GM12878 (cell line): ENCODE results near the gene MMP11. TPM values are rescaled to one million over a fixed set of nuclear protein-coding genes. Genes with fewer than 3 reads are reported as not detected.
A peak's percentile ranks its signal among the peaks of the same experiment; 100 is the strongest.

ENCODE experiments used
- ASH2L ChIP-seq: fragments of 300-600, 200-600 bp; sonication (generic); IDR thresholded peaks from 2 replicates; pipeline ENCODE4 v1.6.1; 2017; ENCODE audit warnings: low read depth, mild to moderate bottlenecking, borderline replicate concordance
- ATF3 ChIP-seq: IDR thresholded peaks from 2 replicates; pipeline ENCODE4 v1.6.1; 2011; ENCODE audit warnings: low read depth, mild to moderate bottlenecking, low read length, moderate library complexity, borderline replicate concordance; ENCODE audit errors: extremely low read depth
- CBX3 ChIP-seq: fragments of 200-600 bp; sonication (generic); IDR thresholded peaks from 2 replicates; pipeline ENCODE4 v1.6.1; 2016; ENCODE audit warnings: low read depth, borderline replicate concordance
- EGR1 ChIP-seq, 2 experiments: IDR thresholded peaks; 1 replicate in 1 of 2; 2 replicates in 1 of 2; pipeline ENCODE4 v1.6.1; 2011 to 2012; ENCODE audit warnings: low read depth in 2 of 2, low read length in 2 of 2, borderline replicate concordance in 1 of 2, mild to moderate bottlenecking in 1 of 2, moderate library complexity in 1 of 2
- GATAD2B ChIP-seq: fragments of 450-650 bp; conservative IDR thresholded peaks from 2 replicates; pipeline ENCODE4 v1.6.1; 2017; ENCODE audit warnings: low read depth, mild to moderate bottlenecking, moderate library complexity
- POLR2A ChIP-seq: IDR thresholded peaks from 2 replicates; pipeline ENCODE4 v1.6.1; 2011; ENCODE audit warnings: low read depth, mild to moderate bottlenecking, low read length
- RAD21 ChIP-seq: IDR thresholded peaks from 2 replicates; pipeline ENCODE4 v1.6.1; 2011; ENCODE audit warnings: mild to moderate bottlenecking, low read depth, low read length, moderate library complexity; ENCODE audit not compliant: insufficient read depth
- RBBP5 ChIP-seq: fragments of 200-600 bp; sonication (generic); conservative IDR thresholded peaks from 2 replicates; pipeline ENCODE4 v1.6.1; 2016
- REST ChIP-seq: IDR thresholded peaks from 2 replicates; pipeline ENCODE4 v1.6.1; 2012; ENCODE audit warnings: mild to moderate bottlenecking, low read depth, low read length
- SMAD5 ChIP-seq: IDR thresholded peaks from 2 replicates; pipeline ENCODE4 v1.6.1; 2016; ENCODE audit warnings: antibody characterized with exemption, low read depth
- WRNIP1 ChIP-seq: IDR thresholded peaks from 2 replicates; pipeline ENCODE4 v1.6.1; 2011; ENCODE audit warnings: low read depth, low read length, improper control_type of control experiment, borderline replicate concordance
- ZNF384 ChIP-seq: IDR thresholded peaks from 2 replicates; pipeline ENCODE4 v1.6.1; 2012; ENCODE audit warnings: low read depth, mild to moderate bottlenecking, low read length, improper control_type of control experiment, borderline replicate concordance
- ZNF592 ChIP-seq: fragments of 450-650 bp; IDR thresholded peaks from 2 replicates; pipeline ENCODE4 v1.6.1; 2017; ENCODE audit warnings: mild to moderate bottlenecking, moderate library complexity
- ZNF687 ChIP-seq: fragments of 450-650 bp; IDR thresholded peaks from 2 replicates; pipeline ENCODE4 v1.6.1; 2017; ENCODE audit warnings: mild to moderate bottlenecking, moderate library complexity
- polyA plus RNA-seq, 11 experiments: library from polyadenylated mRNA; depleted of rRNA in 4 of 11; unstranded in 6 of 11; stranded (reverse) in 5 of 11; fragments of >200 nt; fragmentation: Nextera tagmentation in 4 of 11; fragmentation: Illumina TruSeq in 1 of 11; extraction: Ambion mirVana in 4 of 11; extraction: Trizol in 1 of 11; gene quantifications; 1 replicate in 1 of 11; 2 replicates in 10 of 11; pipeline versions ENCODE4 v1.2.1 to v1.2.3, GENCODE V29; 2011 to 2016; ENCODE audit warnings: inconsistent platforms in 2 of 11, missing spikeins in 2 of 11, low read depth in 1 of 11
- total RNA-seq, 4 experiments: library from RNA; depleted of rRNA in 3 of 4; stranded (reverse); fragments of >200 nt in 3 of 4; fragmentation: Illumina TruSeq in 1 of 4; extraction: Trizol in 1 of 4; gene quantifications; 2 replicates each; pipeline versions ENCODE4 v1.2.1 to v1.2.3, GENCODE V29; 2013 to 2021
- TF ChIP-seq, protein P1 (sequence below): IDR thresholded peaks from 2 replicates; pipeline ENCODE4 v1.6.1; 2011; ENCODE audit warnings: borderline replicate concordance, low read depth, mild to moderate bottlenecking, moderate library complexity, mixed read lengths, low read length; ENCODE audit not compliant: insufficient read depth; ENCODE audit errors: extremely low read length

MMP11 gene
- total and polyA plus RNA-seq, 10 of the 15 experiments (the other 5 are each of a cell fraction or from before 2014, with no cell fraction given), result 0.03 to 1.1 (median 0.31) TPM; not detected in 2

GRCh38 chr22:23803001-23803819 is 30.6 kb downstream of the MMP11 start (continued):
- peak; percentile 79; the same call in 1 of the 2 replicates for TF ChIP-seq ZNF592
- no peak for TF ChIP-seq ASH2L
- TF ChIP-seq WRNIP1, result no peak
- TF ChIP-seq CBX3, result no peak
- no peak for TF ChIP-seq ATF3
- no peak for TF ChIP-seq EGR1 (IDR thresholded peaks at IDR 0.05; ENCODE audit: borderline replicate concordance in 1 of 2, low read depth in 2 of 2, low read length in 2 of 2)
- TF ChIP-seq SMAD5, result 0 out of 2 replicates have a peak, but pooled peaks have one; percentile 50
- TF ChIP-seq RAD21, result no peak
- no peak for TF ChIP-seq RBBP5
- TF ChIP-seq ZNF384, result no peak
- TF ChIP-seq GATAD2B, result no peak
- peak; percentile 83 for TF ChIP-seq POLR2A
- peak; percentile 97 for TF ChIP-seq ZNF687
- TF ChIP-seq, protein P1, sequence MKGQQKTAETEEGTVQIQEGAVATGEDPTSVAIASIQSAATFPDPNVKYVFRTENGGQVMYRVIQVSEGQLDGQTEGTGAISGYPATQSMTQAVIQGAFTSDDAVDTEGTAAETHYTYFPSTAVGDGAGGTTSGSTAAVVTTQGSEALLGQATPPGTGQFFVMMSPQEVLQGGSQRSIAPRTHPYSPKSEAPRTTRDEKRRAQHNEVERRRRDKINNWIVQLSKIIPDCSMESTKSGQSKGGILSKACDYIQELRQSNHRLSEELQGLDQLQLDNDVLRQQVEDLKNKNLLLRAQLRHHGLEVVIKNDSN, result no peak
- no peak for TF ChIP-seq REST
